Omental fat pad (tissue), 4 donors: ENCODE measurements around the gene ST3GAL6. TPM values are rescaled to one million over a fixed set of nuclear protein-coding genes. Genes with fewer than 3 reads are reported as not detected.

Experiments used
- ATAC-seq: fragments of 150-250 bp; one replicate; pipeline ENCODE4 v1.9.1; 2016; ENCODE audit warnings: mild to moderate bottlenecking, moderate library complexity; ENCODE audit not compliant: low FRiP score
- DNase-seq: peaks from one replicate; pipeline ENCODE4 v3.0.0-alpha.2; 2019; ENCODE audit warnings: low spot score
- CTCF ChIP-seq, 3 donors: fragments of 450-650 bp; IDR thresholded peaks; one replicate each; pipeline ENCODE4 v1.5.1; 2016 to 2017; ENCODE audit warnings: antibody characterized with exemption in 3 of 3, mild to moderate bottlenecking in 3 of 3, moderate library complexity in 2 of 3
- total RNA-seq, 4 donors: library from RNA; depleted of rRNA; stranded (reverse); fragments of >200 nt; gene quantifications; one replicate each; pipeline ENCODE4 v1.1.0, GENCODE V29; 2016

The ST3GAL6 gene
- total RNA-seq, 4 donors from 2014 or later: 8.5 to 19.4 (median 16.0) TPM

- DNase-seq: no peak
- no peak for TF ChIP-seq CTCF (IDR thresholded peaks at IDR 0.05)
- no peak for ATAC-seq
Measured at GRCh38 chr3:98735761-98736269, 27.3 kb upstream of the ST3GAL6 start.

- TF ChIP-seq CTCF (IDR thresholded peaks at IDR 0.05): no peak
- DNase-seq (no peak), ATAC-seq (no peak)
Measured at GRCh38 chr3:98737301-98737700, 25.8 kb upstream of the ST3GAL6 start.

- DNase-seq (no peak), ATAC-seq (no peak)
- no peak for TF ChIP-seq CTCF (IDR thresholded peaks at IDR 0.05)
Measured at GRCh38 chr3:98739266-98739665, 23.9 kb upstream of the ST3GAL6 start.

- no peak for TF ChIP-seq CTCF (IDR thresholded peaks at IDR 0.05)
- ATAC-seq: no peak
- DNase-seq: no peak
Measured at GRCh38 chr3:98740324-98740723, 22.8 kb upstream of the ST3GAL6 start.

- TF ChIP-seq CTCF (IDR thresholded peaks at IDR 0.05): no peak
- no peak for ATAC-seq
- DNase-seq: no peak
Measured at GRCh38 chr3:98741121-98741716, 21.9 kb upstream of the ST3GAL6 start.

GRCh38 chr3:98743071-98743470 is 20.1 kb upstream of the ST3GAL6 start:
- no peak for ATAC-seq
- TF ChIP-seq CTCF (IDR thresholded peaks at IDR 0.05): no peak
- no peak for DNase-seq

GRCh38 chr3:98744283-98744682 is 18.9 kb upstream of the ST3GAL6 start:
- ATAC-seq: no peak
- no peak for TF ChIP-seq CTCF (IDR thresholded peaks at IDR 0.05)
- DNase-seq: no peak
